ENCODE measurements around the gene PAK1.
"Not testable (repeated sequence)": the region's sequence is repeated elsewhere in the genome, so short reads cannot be mapped to it uniquely, and the experiment has no call there.

The PAK1 gene

DNA sequence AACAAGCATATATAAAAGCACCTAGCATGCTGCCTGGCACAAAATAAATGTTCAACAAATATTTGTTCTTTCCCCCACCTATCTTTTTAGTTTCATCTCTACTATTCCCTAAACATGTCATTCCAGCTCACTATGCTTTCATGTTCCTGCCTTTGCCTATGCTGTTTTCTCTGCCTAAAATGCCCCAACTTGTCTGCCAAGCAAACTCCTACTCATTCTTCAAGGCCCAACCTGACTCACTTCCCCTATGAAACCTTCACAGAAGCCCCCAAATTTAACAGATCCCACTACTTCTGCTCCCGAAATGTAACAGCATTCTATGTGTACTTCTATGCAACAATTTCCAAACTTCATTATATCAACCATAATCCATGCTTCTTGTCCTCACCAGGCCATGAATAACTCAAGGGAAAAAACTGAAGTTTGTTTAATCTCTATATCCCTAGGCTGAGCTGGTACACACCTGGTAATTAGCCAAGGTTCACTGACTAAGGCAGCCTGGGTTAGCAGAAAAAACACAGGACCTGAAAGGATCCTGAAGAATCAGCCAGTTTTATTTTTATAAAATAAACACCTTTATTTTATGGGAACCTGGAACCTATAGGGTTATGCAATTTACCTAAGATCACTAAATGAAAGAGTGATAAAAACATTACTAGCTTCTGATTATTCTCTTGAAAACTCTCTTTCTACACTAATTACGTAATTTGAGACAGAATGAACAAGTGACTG is 72.2 kb downstream of the PAK1 start:
- no peak for DNase-seq (ENCODE audit: low read depth)

DNA sequence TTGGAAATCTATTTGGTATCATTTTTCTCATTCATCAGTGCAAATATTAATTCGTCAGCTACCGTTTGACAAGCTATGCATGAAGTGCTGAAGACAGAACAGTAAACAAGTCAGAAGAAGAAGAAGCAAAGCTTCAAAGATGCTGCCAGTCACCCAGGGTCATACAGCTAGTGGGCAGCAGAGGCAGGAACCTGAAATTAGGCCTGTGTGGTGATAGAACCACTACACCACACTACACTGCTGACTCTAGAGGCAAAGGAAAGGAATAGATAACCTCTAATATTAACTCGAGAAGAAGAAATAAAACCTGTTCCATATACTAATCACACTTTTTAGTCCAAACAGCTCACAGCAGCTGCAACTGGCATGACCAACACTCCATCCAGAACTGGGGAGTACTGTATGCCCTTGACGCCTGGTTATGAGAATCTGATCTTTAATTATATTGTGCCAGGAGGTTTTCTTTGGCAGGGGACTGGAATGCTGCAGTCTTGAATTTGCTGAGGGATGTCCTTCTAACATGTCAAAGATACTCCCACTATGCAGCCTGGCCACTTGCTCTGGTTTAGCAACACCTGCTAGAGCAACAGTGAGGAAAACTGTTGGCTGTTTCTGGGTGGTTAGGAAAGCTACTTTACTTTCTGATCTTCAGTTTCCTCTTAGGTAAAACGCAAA is 73.0 kb downstream of the PAK1 start:
- DNase-seq (ENCODE audit: low read depth), result no peak

DNA sequence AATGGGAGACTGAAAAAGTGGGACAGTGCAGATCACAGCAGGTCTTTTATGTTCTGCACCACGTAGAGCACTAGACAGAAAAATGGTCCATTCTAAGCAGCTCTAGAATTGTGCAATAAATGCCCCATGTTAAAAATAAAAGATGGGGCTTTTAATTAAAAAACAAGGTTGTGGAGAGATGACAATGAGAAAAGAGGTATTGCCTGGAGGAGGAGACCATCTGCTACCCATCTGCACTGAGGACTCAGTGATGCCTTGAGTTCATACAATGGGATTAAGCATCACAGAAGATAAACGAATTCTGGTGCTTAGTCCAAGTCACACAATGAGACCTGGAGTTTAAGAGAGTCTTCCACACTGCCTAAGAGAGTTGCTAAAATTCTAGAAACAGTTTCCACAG is 73.6 kb downstream of the PAK1 start:
- DNase-seq (ENCODE audit: low read depth), result no peak

DNA sequence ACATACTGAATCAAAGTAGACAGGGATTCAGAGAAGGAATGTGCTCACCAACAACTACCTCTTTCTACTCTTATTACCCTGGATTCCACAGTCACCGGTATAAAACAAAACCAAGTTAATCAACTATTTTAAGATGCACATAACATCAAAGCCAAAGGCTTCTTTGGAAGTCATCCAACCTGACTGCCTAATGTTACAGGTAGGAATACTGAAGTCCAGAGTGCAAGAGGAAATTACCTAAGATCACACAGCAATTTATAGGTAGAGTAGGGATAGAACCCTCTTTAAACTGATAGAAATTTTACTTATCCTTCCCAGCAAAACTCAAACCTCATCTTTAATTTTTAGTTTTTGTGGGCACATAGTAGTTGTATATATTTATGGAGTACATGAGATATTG is 76.3 kb downstream of the PAK1 start:
- DNase-seq (ENCODE audit: low read depth), result no peak

DNA sequence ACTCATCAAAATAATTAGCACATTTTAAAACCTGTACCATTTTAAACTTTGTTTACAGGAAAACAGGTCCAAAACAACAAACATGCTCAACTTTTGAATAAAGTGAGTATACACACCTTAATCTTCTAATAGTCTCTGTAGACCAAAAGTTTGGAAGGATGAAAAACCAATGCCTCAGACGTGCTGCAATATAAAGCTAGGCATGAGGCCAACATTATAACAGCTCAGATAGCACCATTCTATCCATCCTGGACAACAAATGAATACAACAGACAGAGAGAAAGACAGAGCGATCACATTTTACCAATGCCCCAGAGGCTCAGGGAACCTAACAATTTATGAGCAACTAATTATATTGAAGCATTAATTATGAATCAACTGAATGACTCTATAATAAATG is 77.0 kb downstream of the PAK1 start:
- DNase-seq (ENCODE audit: low read depth), result no peak

DNA sequence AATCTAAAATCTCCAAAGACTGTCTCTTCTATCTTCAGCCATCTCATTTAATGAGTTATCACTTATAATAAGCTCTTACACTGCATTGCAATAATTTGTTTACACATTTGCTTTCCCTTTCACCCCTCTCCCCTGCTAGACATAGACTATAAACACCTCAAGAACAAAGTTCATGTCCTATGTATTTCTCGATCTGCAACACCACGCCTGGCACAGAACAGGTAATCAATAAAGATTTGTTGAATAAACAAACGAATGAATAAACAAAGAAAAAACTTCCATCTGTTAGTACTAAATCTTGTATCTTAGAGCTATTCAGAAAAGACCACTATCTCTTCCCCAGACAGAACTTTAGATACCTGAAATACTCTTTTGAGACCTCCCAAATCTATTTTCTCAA is 77.6 kb downstream of the PAK1 start:
- no peak for DNase-seq (ENCODE audit: low read depth)

DNA sequence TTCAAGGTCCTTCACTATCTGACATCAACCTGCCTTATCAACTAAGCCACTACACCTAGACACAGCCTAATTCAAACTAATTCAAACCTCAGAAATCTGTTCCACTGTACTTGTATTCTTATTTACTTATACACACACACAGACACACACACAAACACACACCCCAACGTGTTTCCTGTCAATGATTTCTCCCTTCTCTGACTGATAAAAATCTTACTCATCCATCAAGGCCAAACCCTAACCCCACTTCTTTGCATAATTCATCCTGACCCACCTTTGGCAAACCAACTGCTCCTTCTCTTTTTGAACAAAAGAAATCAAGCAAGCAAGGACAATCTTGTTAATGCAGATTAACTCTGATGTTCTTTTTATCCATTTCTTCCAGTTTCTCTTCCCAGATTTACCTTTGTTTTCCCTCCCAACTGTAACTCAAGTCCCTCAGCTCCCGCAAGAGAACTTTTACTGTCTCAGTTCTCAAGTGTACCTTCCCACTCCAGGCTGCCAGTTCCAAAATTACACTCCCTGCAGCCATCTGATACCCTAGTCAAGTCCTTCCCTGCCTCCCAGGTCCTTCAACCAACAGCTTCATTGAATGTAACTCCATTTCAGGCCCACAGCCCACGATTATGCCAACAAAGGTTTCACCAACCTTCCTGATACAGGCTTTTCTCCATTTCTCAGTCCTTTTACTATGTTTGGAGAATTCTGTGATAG is 78.3 kb downstream of the PAK1 start:
- DNase-seq (ENCODE audit: low read depth), result no peak

DNA sequence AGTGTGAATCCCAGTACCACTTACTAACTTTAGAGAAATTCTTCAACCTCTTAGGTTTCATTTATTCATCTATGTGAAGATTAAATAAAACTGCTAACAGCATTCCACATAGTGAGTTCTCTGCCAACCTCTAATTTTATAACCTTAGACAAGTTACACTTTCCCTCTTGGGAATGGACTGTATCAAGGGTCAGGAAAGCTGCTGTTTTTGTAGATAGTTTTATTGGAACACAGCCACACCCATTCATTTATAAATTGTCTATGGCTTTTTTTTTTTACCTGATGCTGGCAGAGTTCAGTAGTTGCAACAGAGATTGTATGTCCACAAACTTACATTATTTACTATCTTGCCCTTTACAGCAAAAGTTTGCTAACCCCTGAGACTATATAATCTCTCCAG is 81.1 kb downstream of the PAK1 start:
- DNase-seq (ENCODE audit: low read depth), result no peak

DNA sequence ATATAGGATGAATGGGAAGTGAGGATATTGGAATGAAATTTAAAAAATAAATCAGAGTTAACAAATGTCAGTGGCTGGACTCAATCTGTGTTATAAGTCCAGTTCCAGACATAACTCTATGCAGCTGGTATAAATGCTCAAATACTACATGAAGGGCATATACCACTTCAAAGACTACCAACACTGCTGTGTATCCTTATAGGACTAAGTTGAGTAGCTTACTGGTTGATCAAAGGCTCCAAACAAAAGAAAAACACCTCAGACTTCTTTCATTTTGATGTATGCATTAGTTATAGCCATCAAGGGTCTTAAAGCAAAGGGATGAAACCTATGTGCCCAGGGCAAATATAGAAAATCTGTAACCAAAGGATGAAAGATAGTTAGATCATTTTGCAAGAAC is 86.2 kb downstream of the PAK1 start:
- DNase-seq (ENCODE audit: low read depth), result no peak

DNA sequence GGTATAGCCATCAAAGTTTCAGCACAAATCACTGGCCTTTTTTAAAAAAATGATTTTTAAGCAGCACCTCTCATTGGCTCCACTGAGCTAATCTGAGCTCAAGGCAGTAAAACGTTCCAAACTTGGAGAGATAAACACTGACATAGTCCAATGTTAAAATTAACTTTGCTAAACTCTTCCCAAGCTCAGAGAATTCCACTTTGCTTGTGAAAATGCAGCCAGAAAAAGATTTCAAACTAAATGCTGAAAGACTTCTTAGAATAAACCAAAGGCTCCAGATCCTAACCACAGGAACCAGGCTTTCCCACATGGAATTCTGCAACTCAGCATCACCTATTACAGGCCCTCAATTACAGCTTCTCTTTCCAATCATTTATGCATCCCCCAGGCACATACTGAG is 87.7 kb downstream of the PAK1 start:
- no peak for DNase-seq (ENCODE audit: low read depth)

DNA sequence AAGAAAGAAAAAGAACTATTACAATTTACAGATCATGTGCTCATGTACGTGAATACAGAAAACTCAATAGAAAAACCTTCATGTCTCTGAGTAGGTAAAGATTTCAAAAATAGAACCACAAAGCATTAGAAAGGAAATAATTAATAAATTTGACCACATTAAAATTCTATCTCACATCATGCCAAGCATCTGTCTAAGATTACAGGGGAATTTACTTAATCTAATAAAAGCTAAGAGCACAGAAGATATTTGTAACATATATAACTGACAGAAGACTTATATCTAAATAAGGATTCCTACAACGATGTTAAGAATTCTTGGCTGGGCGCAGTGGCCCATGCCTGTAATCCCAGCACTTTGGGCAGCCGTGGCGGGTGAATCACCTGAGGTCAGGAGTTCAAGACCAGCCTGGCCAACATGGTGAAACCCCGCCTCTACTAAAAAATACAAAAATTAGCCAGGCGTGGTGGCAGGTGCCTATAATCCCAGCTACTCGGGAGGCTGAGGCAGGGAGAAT is 88.6 kb downstream of the PAK1 start:
- not testable (repeated sequence) for DNase-seq (ENCODE audit: low read depth)

DNA sequence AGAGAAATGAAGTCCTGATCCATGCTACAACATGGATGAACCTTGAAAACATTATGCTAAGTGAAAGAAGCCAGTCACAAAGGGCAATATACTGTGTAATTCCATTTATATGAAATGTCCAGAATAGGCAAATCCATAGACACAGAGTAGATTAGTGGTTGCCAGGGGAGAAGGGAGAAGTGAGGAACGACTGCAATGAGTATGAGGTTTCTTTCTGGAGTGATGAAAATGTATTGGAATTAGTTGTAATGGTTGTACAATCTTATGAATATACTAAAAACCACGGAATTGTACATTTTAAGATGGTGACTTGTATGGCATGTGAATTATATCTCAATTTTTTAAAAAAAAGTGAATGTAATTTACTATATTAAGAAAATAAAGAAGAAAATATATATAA is 89.3 kb downstream of the PAK1 start:
- DNase-seq (ENCODE audit: low read depth), result no peak

DNA sequence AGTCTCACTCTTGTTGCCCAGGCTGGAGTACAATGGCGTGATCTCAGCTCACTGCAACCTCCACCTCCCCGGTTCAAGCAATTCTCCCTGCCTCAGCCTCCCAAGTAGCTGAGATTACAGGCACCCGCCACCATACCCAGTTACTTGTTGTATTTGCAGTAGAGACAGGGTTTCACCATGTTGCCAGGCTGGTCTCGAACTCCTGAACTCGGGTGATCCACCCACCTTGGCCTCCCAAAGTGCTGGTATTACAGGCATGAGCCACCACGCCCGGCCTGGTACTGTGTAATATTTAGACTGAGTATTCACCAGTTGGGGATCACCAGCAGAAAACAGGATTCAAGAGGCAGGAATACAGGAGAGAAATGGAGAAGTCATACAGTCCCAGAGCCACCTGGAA is 90.5 kb downstream of the PAK1 start:
- not testable (repeated sequence) for DNase-seq (ENCODE audit: low read depth)

DNA sequence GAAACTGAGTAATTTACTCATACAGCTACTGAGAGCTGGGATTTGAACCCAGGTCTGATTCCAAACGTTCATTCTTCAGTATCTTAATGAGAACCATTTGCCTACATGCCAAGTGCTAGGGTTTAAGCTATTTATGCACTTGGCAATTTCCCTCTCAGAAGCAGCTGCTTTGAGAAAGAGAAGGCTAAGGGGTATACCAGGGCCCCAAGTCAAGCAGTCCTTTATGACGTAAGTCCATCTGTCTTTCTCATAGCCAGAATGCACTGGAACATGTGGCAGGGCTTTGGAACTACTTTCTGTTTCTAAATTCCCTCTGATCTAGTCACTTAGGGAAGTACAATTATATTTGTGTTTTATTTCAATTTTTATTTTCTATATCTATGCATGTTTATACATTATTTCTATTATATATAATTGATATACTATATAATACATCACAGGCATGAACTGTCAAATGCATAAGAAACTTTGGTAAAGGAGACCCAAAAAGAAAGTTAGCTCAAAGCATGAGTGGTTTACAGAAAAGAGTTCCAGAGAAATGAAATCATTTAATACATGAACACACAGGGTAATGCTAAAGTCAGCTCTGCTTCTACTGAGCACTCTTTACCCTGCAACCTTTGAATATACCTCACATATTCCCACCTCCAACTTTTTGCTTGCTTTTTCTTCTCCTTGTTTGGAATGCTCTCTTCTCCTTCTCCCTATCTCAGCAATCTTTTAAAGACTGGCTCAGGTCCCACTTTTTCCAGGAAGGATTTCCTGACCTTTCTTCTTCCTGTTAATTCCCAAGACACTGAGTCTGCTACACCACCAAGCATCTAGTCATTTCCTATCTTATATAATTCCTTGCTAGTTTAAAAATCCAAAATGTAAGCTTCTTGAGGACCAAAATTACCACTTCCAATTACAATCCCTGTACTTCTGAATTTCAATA is 91.9 kb downstream of the PAK1 start:
- DNase-seq (ENCODE audit: low read depth), result peak; percentile 40

DNA sequence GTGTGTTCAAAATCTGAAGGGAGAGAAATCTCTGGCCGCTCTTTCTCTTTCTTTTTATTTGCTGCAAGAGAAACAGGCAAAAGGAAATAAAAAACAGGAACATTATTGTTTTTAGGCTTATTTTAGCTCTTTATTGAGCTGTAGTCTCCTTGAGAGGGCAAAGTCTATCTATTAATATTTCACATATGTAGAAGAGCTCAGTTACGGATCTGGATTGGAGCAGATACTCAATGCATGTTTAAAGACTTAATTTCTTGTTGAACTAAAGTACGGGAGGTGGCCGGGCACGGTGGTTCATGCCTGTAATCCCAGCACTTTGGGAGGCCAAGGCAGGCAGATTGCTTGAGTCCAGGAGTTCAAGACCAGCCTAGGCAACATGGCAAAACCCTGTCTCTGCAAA is 94.0 kb downstream of the PAK1 start:
- no peak for DNase-seq (ENCODE audit: low read depth)

DNA sequence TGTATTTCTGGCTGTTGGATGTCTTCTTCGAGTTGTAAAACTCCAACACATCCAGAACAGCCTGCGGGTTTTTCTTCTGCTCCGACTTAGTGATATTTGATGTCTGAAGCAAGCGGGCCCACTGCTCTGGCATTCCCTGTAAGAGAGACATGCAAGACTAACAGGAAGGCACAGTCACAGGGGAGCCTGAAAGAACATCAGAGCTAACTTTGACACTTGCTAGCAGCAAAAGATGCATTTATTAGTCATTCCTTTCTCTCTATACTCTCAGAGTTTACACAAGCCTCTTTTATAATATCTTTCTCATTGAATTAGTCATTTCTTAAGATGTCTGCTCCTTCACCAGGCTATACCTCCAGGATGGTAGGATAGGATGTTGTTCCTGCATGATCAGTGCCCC is 94.6 kb downstream of the PAK1 start:
- no peak for DNase-seq (ENCODE audit: low read depth)

DNA sequence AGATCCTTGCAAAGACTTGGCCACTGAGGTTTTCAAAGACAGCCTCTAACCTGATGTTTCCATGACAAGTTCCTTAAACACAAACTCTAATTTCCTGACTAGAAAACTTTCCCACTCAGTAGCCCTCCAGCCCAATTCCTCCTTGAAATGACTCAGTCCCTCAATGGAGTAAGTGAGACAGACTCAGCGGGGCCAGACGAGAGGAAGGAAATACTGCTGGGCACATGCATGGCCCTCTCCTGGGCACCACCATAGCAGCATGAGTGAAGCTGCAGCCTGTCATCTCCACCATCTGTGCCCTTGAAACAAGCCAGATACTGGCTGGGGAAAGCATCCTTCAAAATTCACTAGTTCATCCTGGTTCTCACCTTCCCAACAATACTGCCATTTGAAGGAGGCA is 96.2 kb downstream of the PAK1 start:
- no peak for DNase-seq (ENCODE audit: low read depth)

DNA sequence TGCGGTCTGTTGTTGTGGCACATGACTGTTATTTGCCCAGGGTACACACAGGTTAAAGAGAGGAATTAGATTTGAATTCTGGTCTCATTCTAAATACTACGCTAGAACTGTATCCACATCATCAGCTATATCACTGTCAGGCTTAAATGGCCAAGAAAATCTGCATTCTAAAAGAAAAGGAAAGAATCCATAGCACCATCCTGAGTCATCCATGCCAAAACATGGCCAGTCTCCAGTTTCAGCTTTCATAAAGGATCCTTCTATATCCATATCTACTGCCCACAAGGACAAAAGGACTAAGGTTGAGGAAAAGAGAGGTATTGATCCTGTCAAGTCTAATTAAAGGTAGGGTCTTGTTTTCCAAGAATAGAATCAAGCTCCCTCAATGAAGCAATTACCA is 98.8 kb downstream of the PAK1 start:
- DNase-seq (ENCODE audit: low read depth), result no peak

DNA sequence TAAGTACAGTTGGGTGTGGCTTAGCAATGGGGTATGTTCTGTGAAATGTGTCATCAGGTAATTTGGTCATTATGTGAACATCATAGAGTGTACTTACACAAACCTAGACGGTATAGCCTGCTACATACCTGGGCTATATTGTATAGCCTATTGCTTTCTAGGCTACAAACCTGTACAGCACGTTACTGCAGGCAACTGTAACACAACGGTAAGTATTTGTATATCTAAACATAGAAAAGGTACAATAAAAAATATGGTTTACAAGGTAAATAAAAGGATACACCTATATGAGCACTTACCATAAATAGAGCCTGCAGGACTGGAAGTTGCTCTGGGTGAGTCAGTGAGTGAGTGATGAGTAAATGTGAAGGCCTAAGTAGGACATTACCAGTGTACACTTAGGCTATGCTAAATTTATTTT is 99.3 kb downstream of the PAK1 start:
- DNase-seq (ENCODE audit: low read depth), result no peak

DNA sequence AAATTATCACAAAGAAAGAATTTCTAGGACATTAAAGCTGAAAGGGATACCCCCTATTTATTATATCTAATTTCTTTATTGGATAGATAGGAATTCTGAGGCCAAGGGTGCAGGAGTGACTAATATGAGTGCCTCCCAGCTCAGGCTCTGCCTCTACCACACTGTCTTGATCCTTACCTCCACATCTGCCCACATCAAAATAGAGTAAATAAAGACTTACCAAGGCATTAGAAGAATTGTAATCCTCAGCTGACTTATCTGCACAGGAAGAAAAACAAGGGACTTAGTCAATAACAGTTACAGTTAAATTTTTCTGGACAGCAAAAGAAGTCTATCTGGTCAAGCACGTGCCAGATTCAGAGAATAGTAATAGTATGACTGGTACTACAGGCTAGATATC is 99.8 kb downstream of the PAK1 start:
- DNase-seq (ENCODE audit: low read depth), result no peak

DNA sequence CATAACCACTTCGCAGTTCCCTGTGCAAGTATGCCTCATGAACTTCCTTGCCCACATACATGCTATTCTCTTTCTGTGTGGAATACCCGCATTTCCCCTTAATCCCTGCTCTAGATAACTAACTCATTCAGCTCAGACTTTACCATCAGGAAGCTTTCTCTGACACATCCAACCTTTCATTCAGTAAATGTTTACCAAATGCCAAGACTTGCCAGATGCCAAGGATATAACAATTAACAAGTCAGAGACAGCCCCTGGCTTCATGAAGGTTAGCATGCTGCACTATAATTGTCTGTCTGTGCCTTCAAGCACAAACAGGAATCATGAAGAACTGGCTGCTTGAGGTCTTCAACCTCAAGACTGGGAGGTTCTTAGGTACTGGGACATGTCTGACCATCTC is 101.2 kb downstream of the PAK1 start:
- no peak for DNase-seq (ENCODE audit: low read depth)

DNA sequence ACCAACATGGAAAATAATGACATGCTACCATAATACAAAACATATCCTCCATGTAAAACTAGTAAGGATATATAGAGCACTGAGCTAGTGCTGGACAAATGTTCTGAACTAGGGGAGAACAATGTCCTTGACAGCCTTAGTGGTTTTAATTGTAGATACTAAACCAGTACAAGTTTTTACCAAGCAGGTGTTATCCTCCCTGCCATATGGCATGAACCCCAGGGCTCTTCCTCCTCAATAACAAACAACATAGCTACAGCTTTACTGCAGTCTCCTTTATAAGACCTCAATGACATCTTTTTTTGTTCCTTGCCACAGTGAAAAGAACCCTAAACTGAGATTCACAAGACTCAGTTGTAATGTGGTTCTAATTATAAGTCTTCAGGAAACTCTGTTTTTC is 102.2 kb downstream of the PAK1 start:
- no peak for DNase-seq (ENCODE audit: low read depth)

Data from GM04504 (cell line).